Fibroblast of lung (primary cell): Measurements from ENCODE around the gene GPR139.

ENCODE experiments used
- EZH2 ChIP-seq: IDR thresholded peaks from 2 replicates; pipeline ENCODE4 v1.5.1; 2012; ENCODE audit warnings: low read length, control low read depth, mild to moderate bottlenecking; ENCODE audit errors: missing control alignments
- TF ChIP-seq, protein P1 (sequence below), 2 donors: IDR thresholded peaks in 1 of 2; conservative IDR thresholded peaks in 1 of 2; 1 replicate in 1 of 2; 2 replicates in 1 of 2; pipeline ENCODE4 v1.5.1; 2011 to 2012; ENCODE audit warnings: low read length in 2 of 2, control low read depth in 1 of 2, inconsistent platforms in 1 of 2, low read depth in 1 of 2, mild to moderate bottlenecking in 1 of 2

DNA sequence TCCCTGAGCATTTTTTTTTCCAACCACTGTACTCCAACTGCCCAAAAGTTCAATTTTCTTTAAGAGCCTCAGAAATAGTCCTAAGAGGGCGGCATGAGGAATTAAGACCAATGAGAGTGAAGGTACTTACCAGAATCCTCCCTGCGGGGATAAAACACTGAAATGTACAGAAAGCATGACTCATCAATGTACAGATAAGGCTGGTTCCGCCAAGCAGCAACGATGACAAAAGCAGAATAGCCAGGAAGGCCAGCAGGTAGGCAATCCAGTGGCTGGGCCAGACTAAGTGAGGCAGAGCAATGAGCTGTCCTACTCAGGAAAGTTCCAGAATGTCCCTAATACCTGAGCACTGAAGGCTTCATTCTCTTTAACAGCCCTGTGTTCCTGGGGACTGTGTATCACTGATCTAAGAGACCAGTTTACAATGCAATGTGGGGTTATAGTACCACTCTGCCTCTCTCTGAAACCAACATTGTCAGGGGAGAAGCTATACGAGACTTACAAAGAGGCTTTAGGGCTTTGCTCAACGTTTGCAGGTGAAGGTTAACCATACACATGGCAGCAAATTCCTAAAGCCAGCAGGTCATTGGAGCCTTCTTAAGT is 11.0 kb upstream of the GPR139 start:
- TF ChIP-seq, protein P1, sequence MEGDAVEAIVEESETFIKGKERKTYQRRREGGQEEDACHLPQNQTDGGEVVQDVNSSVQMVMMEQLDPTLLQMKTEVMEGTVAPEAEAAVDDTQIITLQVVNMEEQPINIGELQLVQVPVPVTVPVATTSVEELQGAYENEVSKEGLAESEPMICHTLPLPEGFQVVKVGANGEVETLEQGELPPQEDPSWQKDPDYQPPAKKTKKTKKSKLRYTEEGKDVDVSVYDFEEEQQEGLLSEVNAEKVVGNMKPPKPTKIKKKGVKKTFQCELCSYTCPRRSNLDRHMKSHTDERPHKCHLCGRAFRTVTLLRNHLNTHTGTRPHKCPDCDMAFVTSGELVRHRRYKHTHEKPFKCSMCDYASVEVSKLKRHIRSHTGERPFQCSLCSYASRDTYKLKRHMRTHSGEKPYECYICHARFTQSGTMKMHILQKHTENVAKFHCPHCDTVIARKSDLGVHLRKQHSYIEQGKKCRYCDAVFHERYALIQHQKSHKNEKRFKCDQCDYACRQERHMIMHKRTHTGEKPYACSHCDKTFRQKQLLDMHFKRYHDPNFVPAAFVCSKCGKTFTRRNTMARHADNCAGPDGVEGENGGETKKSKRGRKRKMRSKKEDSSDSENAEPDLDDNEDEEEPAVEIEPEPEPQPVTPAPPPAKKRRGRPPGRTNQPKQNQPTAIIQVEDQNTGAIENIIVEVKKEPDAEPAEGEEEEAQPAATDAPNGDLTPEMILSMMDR (conservative IDR thresholded peaks at IDR 0.05 in 1 of 2, IDR thresholded peaks at IDR 0.05 in 1 of 2; ENCODE audit: low read depth in 1 of 2, low read length in 2 of 2): no peak
- TF ChIP-seq EZH2: no peak
